Measurements from ENCODE around the gene DCLK1. TPM values are rescaled to one million over a fixed set of nuclear protein-coding genes. Genes with fewer than 3 reads are reported as not detected.

Gene DCLK1
- total and polyA plus RNA-seq, 12 donors: 0.68 to 22.6 (median 2.3) TPM

GRCh38 chr13:36026531-36026930 is 104.7 kb downstream of the DCLK1 start:
- Histone ChIP-seq H3K4me1 (replicated peaks in 1 of 2) (no peaks in the 10 kb centered on the region), H3K4me3 (no peak overlapping the region), H3K9me3 (replicated peaks in 1 of 3) (no peaks in the 10 kb centered on the region), H3K27me3 (no peaks in the 10 kb centered on the region), H3K27ac (no peak overlapping the region), H3K36me3 (replicated peaks in 1 of 2) (no peaks in the 10 kb centered on the region)
- no peak for DNase-seq
- TF ChIP-seq POLR2A (IDR thresholded peaks at IDR 0.05) (no peak), CTCF (IDR thresholded peaks at IDR 0.05) (no peak)
- WGBS, 4 donors: 41 to 47% (median 44%) methylated on average over 2 of the region's 2 CpGs
- intact Hi-C loops (cut with DNase I): no loop called here

- Histone ChIP-seq H3K36me3 (replicated peaks in 1 of 2) (no peaks in the 10 kb centered on the region), H3K27ac (no peak overlapping the region), H3K27me3 (no peaks in the 10 kb centered on the region), H3K9me3 (replicated peaks in 1 of 3) (no peaks in the 10 kb centered on the region), H3K4me1 (replicated peaks in 1 of 2) (no peaks in the 10 kb centered on the region), H3K4me3 (no peak overlapping the region)
- no peak for TF ChIP-seq CTCF (IDR thresholded peaks at IDR 0.05)
- no peak for TF ChIP-seq POLR2A (IDR thresholded peaks at IDR 0.05)
- intact Hi-C loops (cut with DNase I): no loop called here
- no peak for DNase-seq
- 66 to 80% (median 70%) methylated on average over 3 of the region's 3 CpGs for WGBS, 4 donors
Measured at GRCh38 chr13:36014763-36015162, 116.4 kb downstream of the DCLK1 start.

GRCh38 chr13:36006894-36007675 is 124.1 kb downstream of the DCLK1 start:
- WGBS, 4 donors: 68 to 85% (median 69%) methylated on average over 4 to 5 of the region's 5 CpGs
- no peak for DNase-seq
- TF ChIP-seq POLR2A (IDR thresholded peaks at IDR 0.05) (no peak), CTCF (IDR thresholded peaks at IDR 0.05) (no peak)
- Histone ChIP-seq H3K4me1 (replicated peaks in 1 of 2) (no peaks in the 10 kb centered on the region), H3K36me3 (replicated peaks in 1 of 2) (no peaks in the 10 kb centered on the region), H3K9me3 (replicated peaks in 1 of 3) (no peaks in the 10 kb centered on the region), H3K4me3 (no peak overlapping the region), H3K27me3 (no peaks in the 10 kb centered on the region), H3K27ac (no peak overlapping the region)
- intact Hi-C loops (cut with DNase I): no loop called here

- intact Hi-C loops (cut with DNase I): no loop called here
- WGBS, 4 donors: 69 to 86% (median 79%) methylated on average over 4 of the region's 4 CpGs
Measured at GRCh38 chr13:36006347-36006746, 124.8 kb downstream of the DCLK1 start.

More at GRCh38 chr13:36006347-36006746, 124.8 kb downstream of the DCLK1 start:
- Histone ChIP-seq H3K27ac (no peak overlapping the region), H3K9me3 (replicated peaks in 1 of 3) (no peaks in the 10 kb centered on the region), H3K4me3 (no peak overlapping the region), H3K36me3 (replicated peaks in 1 of 2) (no peaks in the 10 kb centered on the region), H3K27me3 (no peaks in the 10 kb centered on the region), H3K4me1 (replicated peaks in 1 of 2) (no peaks in the 10 kb centered on the region)
- no peak for DNase-seq
- TF ChIP-seq CTCF (IDR thresholded peaks at IDR 0.05) (no peak), POLR2A (IDR thresholded peaks at IDR 0.05) (no peak)

All from adrenal gland (tissue), 12 donors.